ENCODE data around the gene SERPINB4.

SERPINB4 gene

GRCh38 chr18:63591725-63592124 lies 52.3 kb downstream of the SERPINB4 start:
- H3K4me3 ChIP-seq (ENCODE audit: low read length), result no peak overlapping the region
- no peaks in the 10 kb centered on the region for H3K9me3 ChIP-seq (ENCODE audit: control insufficient read depth, insufficient read depth, low read length)
- H3K9me2 ChIP-seq (replicated peaks; ENCODE audit: control insufficient read depth, low read length), result no peaks in the 10 kb centered on the region
- no peaks in the 10 kb centered on the region for H3K36me3 ChIP-seq (ENCODE audit: control insufficient read depth, low read length)
- H3K27me3 ChIP-seq (ENCODE audit: control insufficient read depth, low read length), result no peaks in the 10 kb centered on the region
- H3F3A ChIP-seq (ENCODE audit: control insufficient read depth, insufficient read depth), result no peaks in the 10 kb centered on the region
- no peaks in the 10 kb centered on the region for H3K79me2 ChIP-seq (ENCODE audit: control insufficient read depth, low read length)
- H3K4me1 ChIP-seq (ENCODE audit: control insufficient read depth, low read length), result no peaks in the 10 kb centered on the region
- H4K20me1 ChIP-seq (ENCODE audit: control insufficient read depth, insufficient read depth, low read depth, low read length), result no peaks in the 10 kb centered on the region
- TF ChIP-seq EZH2phosphoT487 (IDR thresholded peaks at IDR 0.05; ENCODE audit: borderline replicate concordance, low read length), result no peak
- no peak for TF ChIP-seq CTCF (IDR thresholded peaks at IDR 0.05; ENCODE audit: low read depth, low read length, poor library complexity, severe bottlenecking)
- no peak overlapping the region for H3K27ac ChIP-seq (ENCODE audit: low read depth, low read length)
- no peak overlapping the region for H3K4me2 ChIP-seq (ENCODE audit: low read length)

GRCh38 chr18:63590966-63591695 lies 52.9 kb downstream of the SERPINB4 start:
- H3K9me3 ChIP-seq (ENCODE audit: control insufficient read depth, insufficient read depth, low read length), result no peaks in the 10 kb centered on the region
- no peak overlapping the region for H3K4me3 ChIP-seq (ENCODE audit: low read length)
- H3K36me3 ChIP-seq (ENCODE audit: control insufficient read depth, low read length), result no peaks in the 10 kb centered on the region
- no peak overlapping the region for H3K27ac ChIP-seq (ENCODE audit: low read depth, low read length)
- no peak for TF ChIP-seq CTCF (IDR thresholded peaks at IDR 0.05; ENCODE audit: low read depth, low read length, poor library complexity, severe bottlenecking)
- TF ChIP-seq EZH2phosphoT487 (IDR thresholded peaks at IDR 0.05; ENCODE audit: borderline replicate concordance, low read length), result no peak
- H3K79me2 ChIP-seq (ENCODE audit: control insufficient read depth, low read length), result no peaks in the 10 kb centered on the region
- no peaks in the 10 kb centered on the region for H3K4me1 ChIP-seq (ENCODE audit: control insufficient read depth, low read length)
- no peaks in the 10 kb centered on the region for H3K9me2 ChIP-seq (replicated peaks; ENCODE audit: control insufficient read depth, low read length)
- H3F3A ChIP-seq (ENCODE audit: control insufficient read depth, insufficient read depth), result no peaks in the 10 kb centered on the region
- no peak overlapping the region for H3K4me2 ChIP-seq (ENCODE audit: low read length)
- H3K27me3 ChIP-seq (ENCODE audit: control insufficient read depth, low read length), result no peaks in the 10 kb centered on the region
- no peaks in the 10 kb centered on the region for H4K20me1 ChIP-seq (ENCODE audit: control insufficient read depth, insufficient read depth, low read depth, low read length)

GRCh38 chr18:63590373-63590772 lies 53.7 kb downstream of the SERPINB4 start:
- no peaks in the 10 kb centered on the region for H3K9me2 ChIP-seq (replicated peaks; ENCODE audit: control insufficient read depth, low read length)
- H3K9me3 ChIP-seq (ENCODE audit: control insufficient read depth, insufficient read depth, low read length), result no peaks in the 10 kb centered on the region
- H3K36me3 ChIP-seq (ENCODE audit: control insufficient read depth, low read length), result no peaks in the 10 kb centered on the region
- no peaks in the 10 kb centered on the region for H3F3A ChIP-seq (ENCODE audit: control insufficient read depth, insufficient read depth)
- no peak overlapping the region for H3K4me2 ChIP-seq (ENCODE audit: low read length)
- no peaks in the 10 kb centered on the region for H3K27me3 ChIP-seq (ENCODE audit: control insufficient read depth, low read length)
- TF ChIP-seq EZH2phosphoT487 (IDR thresholded peaks at IDR 0.05; ENCODE audit: borderline replicate concordance, low read length) (no peak), CTCF (IDR thresholded peaks at IDR 0.05; ENCODE audit: low read depth, low read length, poor library complexity, severe bottlenecking) (no peak)
- no peaks in the 10 kb centered on the region for H4K20me1 ChIP-seq (ENCODE audit: control insufficient read depth, insufficient read depth, low read depth, low read length)
- H3K79me2 ChIP-seq (ENCODE audit: control insufficient read depth, low read length), result no peaks in the 10 kb centered on the region
- no peak overlapping the region for H3K4me3 ChIP-seq (ENCODE audit: low read length)
- H3K27ac ChIP-seq (ENCODE audit: low read depth, low read length), result no peak overlapping the region
- no peaks in the 10 kb centered on the region for H3K4me1 ChIP-seq (ENCODE audit: control insufficient read depth, low read length)
